ENCODE results near the gene BCAR3.

- TF ChIP-seq POLR2A (IDR thresholded peaks at IDR 0.05) (no peak), CTCF (IDR thresholded peaks at IDR 0.05) (no peak)
These were observed 47.0 kb upstream of the BCAR3 start for GRCh38 chr1:93728480-93729131.

Data from Peyer's patch (tissue), 4 donors.